KG1 (cell line): ENCODE results near the gene TMC8.
A peak's percentile ranks its signal among the peaks of the same experiment; 100 is the strongest.

Experiments used
- DNase-seq: peaks from one replicate; lab custom pipeline; 2025; lab: John Stamatoyannopoulos, UW

The TMC8 gene

GRCh38 chr17:78180083-78180482, 49.5 kb downstream of the TMC8 start:
- DNase-seq, result no peak

- DNase-seq, result no peak
Measured at GRCh38 chr17:78180508-78180907, 49.9 kb downstream of the TMC8 start.

- DNase-seq, result no peak
Measured at GRCh38 chr17:78182504-78182903, 51.9 kb downstream of the TMC8 start.

- no peak for DNase-seq
Measured at GRCh38 chr17:78183916-78184315, 53.3 kb downstream of the TMC8 start.

- no peak for DNase-seq
Measured at GRCh38 chr17:78184351-78184750, 53.8 kb downstream of the TMC8 start.

- DNase-seq, result no peak
Measured at GRCh38 chr17:78184868-78185267, 54.3 kb downstream of the TMC8 start.

- no peak for DNase-seq
Measured at GRCh38 chr17:78185981-78186691, 55.6 kb downstream of the TMC8 start.

- DNase-seq, result peak; percentile 94
Measured at GRCh38 chr17:78186692-78187595, 56.4 kb downstream of the TMC8 start, which contains the start of the genes AFMID and TK1. Gene AFMID, plus strand, starts transcription at chr17:78187362. Its CDS starts 9 bp downstream, at chr17:78187371. Gene TK1, minus strand, starts transcription at chr17:78187052. Its CDS starts 58 bp downstream, at chr17:78186994.
